PFSK-1 (cell line): ENCODE measurements around the gene RXFP4. TPM values are rescaled to one million over a fixed set of nuclear protein-coding genes. Genes with fewer than 3 reads are reported as not detected.

ENCODE experiments used
- FOXP2 ChIP-seq: optimal IDR thresholded peaks from 2 replicates; pipeline ENCODE3; 2011; ENCODE audit warnings: borderline replicate concordance, control low read depth, inconsistent platforms; ENCODE audit not compliant: insufficient read depth; ENCODE audit errors: extremely low read length, extremely low read depth
- POLR2AphosphoS5 ChIP-seq: IDR thresholded peaks from 2 replicates; pipeline ENCODE4 v1.6.1; 2012; ENCODE audit warnings: low read depth, mild to moderate bottlenecking, control low read depth, low read length, moderate library complexity
- SIN3A ChIP-seq: IDR thresholded peaks from 2 replicates; pipeline ENCODE4 v1.6.1; 2012; ENCODE audit warnings: mild to moderate bottlenecking, low read length, moderate library complexity, borderline replicate concordance; ENCODE audit not compliant: insufficient read depth
- TAF1 ChIP-seq: IDR thresholded peaks from 2 replicates; pipeline ENCODE4 v1.6.1; 2012; ENCODE audit warnings: low read length, control low read depth, borderline replicate concordance; ENCODE audit not compliant: insufficient read depth
- polyA plus RNA-seq: library from polyadenylated mRNA; unstranded; fragments of >200 nt; gene quantifications from one replicate; pipeline ENCODE4 v1.2.1, GENCODE V29; 2012; ENCODE audit warnings: low read depth, missing spikeins; ENCODE audit not compliant: insufficient read length
- TF ChIP-seq, protein P1 (sequence below), 2 experiments: IDR thresholded peaks; 2 replicates each; pipeline versions ENCODE4 v1.6.1 to v1.8.0; 2011 to 2012; ENCODE audit warnings: low read depth in 2 of 2, low read length in 2 of 2, control low read depth in 1 of 2, inconsistent platforms in 1 of 2, mild to moderate bottlenecking in 1 of 2, moderate library complexity in 1 of 2; ENCODE audit not compliant: insufficient read depth in 1 of 2

RXFP4 gene, protein sequence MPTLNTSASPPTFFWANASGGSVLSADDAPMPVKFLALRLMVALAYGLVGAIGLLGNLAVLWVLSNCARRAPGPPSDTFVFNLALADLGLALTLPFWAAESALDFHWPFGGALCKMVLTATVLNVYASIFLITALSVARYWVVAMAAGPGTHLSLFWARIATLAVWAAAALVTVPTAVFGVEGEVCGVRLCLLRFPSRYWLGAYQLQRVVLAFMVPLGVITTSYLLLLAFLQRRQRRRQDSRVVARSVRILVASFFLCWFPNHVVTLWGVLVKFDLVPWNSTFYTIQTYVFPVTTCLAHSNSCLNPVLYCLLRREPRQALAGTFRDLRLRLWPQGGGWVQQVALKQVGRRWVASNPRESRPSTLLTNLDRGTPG
- 0.23 TPM for polyA plus RNA-seq

DNA sequence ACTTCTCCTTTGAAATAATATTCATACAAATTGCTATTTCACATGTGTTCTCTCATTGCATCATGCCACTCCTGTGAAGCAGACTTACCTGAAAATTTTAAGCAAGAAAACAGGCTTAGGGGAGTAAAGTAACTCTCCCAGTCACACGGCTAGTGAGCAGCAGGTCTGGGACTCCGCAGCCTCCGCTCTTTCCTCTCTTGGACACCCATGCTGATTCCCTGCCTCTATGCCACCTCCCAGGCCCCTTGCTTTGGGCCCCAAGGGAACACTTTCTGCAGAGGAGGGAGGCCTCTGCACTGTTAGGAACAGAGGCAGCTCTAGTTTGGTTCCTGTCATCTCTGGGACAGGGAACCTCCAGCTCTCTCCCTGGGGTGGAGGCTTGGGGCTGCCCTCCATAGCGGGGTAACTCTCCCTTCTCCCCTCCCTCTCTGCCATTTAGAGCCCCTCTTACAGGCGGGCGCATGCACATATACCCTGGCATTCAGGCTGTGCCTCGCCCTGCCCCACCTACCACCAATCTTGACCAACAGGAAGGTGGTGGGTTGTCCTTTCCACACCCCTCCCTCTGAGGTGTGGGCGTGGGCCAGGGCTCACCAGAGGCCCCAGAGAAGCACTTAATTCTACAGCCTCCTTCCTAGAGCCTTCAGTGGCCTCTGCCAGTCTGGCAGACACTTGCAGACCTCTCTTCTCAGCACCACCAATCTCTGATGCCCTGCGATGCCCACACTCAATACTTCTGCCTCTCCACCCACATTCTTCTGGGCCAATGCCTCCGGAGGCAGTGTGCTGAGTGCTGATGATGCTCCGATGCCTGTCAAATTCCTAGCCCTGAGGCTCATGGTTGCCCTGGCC lies at the start of gene RXFP4:
Gene RXFP4, plus strand, starts transcription at position 646 of the 852 bp plus-strand sequence. Its CDS starts 72 bp downstream, at position 718.
- TF ChIP-seq FOXP2 (no peak), SIN3A (no peak), POLR2AphosphoS5 (no peak), TAF1 (no peak)
- TF ChIP-seq, protein P1, sequence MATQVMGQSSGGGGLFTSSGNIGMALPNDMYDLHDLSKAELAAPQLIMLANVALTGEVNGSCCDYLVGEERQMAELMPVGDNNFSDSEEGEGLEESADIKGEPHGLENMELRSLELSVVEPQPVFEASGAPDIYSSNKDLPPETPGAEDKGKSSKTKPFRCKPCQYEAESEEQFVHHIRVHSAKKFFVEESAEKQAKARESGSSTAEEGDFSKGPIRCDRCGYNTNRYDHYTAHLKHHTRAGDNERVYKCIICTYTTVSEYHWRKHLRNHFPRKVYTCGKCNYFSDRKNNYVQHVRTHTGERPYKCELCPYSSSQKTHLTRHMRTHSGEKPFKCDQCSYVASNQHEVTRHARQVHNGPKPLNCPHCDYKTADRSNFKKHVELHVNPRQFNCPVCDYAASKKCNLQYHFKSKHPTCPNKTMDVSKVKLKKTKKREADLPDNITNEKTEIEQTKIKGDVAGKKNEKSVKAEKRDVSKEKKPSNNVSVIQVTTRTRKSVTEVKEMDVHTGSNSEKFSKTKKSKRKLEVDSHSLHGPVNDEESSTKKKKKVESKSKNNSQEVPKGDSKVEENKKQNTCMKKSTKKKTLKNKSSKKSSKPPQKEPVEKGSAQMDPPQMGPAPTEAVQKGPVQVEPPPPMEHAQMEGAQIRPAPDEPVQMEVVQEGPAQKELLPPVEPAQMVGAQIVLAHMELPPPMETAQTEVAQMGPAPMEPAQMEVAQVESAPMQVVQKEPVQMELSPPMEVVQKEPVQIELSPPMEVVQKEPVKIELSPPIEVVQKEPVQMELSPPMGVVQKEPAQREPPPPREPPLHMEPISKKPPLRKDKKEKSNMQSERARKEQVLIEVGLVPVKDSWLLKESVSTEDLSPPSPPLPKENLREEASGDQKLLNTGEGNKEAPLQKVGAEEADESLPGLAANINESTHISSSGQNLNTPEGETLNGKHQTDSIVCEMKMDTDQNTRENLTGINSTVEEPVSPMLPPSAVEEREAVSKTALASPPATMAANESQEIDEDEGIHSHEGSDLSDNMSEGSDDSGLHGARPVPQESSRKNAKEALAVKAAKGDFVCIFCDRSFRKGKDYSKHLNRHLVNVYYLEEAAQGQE (IDR thresholded peaks at IDR 0.05; ENCODE audit: insufficient read depth in 1 of 2, low read depth in 2 of 2, low read length in 2 of 2) = no peak

DNA sequence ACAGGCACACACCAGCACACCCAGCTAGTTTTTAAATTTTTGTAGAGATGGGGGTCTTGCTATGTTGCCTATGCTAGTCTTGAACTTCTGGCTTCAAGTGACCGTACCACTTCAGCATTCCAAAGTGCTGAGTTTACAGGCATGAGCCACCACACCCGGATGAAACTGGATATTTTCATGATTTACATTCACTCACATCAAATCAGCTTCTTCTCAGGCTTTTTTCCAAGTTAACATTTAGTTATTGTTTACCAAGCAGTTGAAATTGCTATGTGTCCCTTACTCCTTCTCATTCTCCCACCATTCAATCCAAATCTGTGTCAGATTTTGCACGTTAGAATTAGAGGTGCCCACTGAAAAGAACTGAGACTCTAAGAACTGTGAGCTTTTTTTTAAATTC lies 48.6 kb upstream of the RXFP4 start:
- TF ChIP-seq, protein P1 (IDR thresholded peaks at IDR 0.05; ENCODE audit: insufficient read depth in 1 of 2, low read depth in 2 of 2, low read length in 2 of 2) = no peak

DNA sequence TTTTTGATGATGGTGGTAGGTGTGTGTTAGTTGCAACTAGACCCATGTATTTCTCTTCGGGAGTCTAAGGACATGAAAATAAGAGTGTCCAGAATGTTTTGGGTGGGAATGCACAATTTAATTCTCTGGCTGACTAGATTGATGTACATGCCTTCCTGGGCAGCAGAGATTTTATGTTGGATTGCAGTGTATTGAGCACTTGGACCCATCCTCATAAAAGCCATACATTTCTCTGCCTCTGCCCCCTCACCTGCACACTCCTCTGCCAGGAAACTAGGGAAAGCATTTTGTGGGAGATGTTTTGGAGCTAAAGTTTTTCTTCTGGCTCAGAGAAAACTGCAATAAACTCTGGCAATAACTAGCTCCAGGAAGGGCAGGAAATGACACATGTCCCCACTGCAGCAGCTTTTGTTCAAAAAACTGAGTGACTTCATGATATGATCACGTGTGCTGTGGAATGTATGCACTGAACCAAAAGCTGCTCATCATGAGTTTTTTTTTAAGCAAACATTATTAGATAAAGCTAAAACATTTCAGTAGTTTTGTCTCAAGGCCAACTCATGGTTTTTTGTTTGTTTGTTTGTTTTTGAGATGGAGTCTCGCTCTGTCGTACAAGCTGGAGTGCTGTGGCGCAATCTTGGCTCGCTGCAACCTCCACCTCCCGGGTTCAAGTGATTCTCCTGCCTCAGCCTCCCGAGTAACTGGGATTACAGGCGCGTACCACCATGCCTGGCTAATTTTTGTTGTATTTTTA lies 47.9 kb upstream of the RXFP4 start:
- TF ChIP-seq, protein P1 (IDR thresholded peaks at IDR 0.05; ENCODE audit: insufficient read depth in 1 of 2, low read depth in 2 of 2, low read length in 2 of 2) = no peak
- no peak for TF ChIP-seq TAF1
- TF ChIP-seq POLR2AphosphoS5 = no peak

DNA sequence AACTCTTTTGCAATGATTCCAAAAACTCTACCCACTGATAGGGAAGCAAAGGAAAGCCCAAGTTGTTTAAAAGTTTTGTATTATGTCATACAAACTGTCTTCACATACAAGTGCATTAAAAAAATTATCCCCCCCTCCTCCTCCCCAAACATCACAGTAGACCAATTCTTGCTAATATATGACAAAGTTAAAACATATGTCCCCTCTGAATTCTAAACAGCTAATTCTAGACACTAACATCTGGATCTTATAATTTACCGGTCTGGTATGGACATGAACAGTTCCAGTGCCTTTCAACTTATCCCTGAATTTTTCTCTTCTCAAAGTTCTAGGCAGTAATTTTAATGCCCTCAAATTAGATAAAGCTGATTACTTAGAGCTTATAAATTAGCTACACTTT lies 43.7 kb upstream of the RXFP4 start:
- TF ChIP-seq TAF1 (no peak), POLR2AphosphoS5 (no peak), FOXP2 (no peak), SIN3A (no peak)
- TF ChIP-seq, protein P1 (IDR thresholded peaks at IDR 0.05; ENCODE audit: insufficient read depth in 1 of 2, low read depth in 2 of 2, low read length in 2 of 2) = no peak
